22Rv1 (cell line): ENCODE measurements around the gene SMPX.

Experiments used
- CTCF ChIP-seq: fragments of 450-650 bp; IDR thresholded peaks from 2 replicates; pipeline ENCODE4 v1.5.1; 2017; ENCODE audit warnings: mild to moderate bottlenecking
- ZFX ChIP-seq: fragments of 450-650 bp; IDR thresholded peaks from 2 replicates; pipeline ENCODE4 v1.6.1; 2017; ENCODE audit warnings: antibody characterized with exemption, borderline replicate concordance

- no peak for TF ChIP-seq ZFX
- no peak for TF ChIP-seq CTCF
These were observed 57.6 kb downstream of the SMPX start for GRCh38 chrX:21700275-21700674.
